ENCODE measurements around the gene NCSTN. TPM values are rescaled to one million over a fixed set of nuclear protein-coding genes. Genes with fewer than 3 reads are reported as not detected.

The NCSTN gene
- polyA plus RNA-seq, 3 donors, result 125 to 238 (median 145) TPM

DNA sequence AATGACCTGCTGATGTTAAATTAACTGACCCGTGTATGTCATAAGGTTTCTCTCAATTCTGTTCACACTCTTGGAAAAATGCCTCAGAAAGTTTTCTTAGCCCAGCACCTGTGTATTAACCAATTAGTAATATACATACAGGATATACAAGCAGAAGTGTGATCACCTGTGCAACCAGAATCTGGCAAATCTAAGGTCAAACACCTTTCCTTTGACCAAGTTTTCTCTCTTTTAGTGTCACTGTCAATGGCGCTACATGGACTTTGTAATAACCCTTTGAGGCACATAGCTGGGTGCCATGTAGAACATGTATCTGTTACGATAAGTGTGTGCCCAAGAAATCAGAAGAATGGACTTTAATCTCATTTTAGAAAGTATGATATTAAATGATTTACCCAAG lies 1.1 kb downstream of the NCSTN start:
- Mint-ChIP-seq H3K36me3 (peaks cover 35 to 46% of the 10 kb centered on the region in 2 donors), H3K4me3 (peak overlapping the region; percentile 12 to 99), H3K4me1 (peaks cover 70% of the 10 kb centered on the region), H3K27ac (peak overlapping the region in 6 of 7 donors; percentile 97 to 100 (median 100)), H3K9me3 (no peaks in the 10 kb centered on the region), H3K27me3 (ENCODE audit: low read depth in 3 of 3) (peaks cover 0 to 1% (median 0%) of the 10 kb centered on the region in 3 donors)
- DNase-seq, result no peak
- peak overlapping the region in 1 of 2 donors; percentile 93 for H3K27ac ChIP-seq (ENCODE audit: low read depth in 1 of 2, low read length in 2 of 2)
- intact Hi-C loops (cut with micrococcal nuclease), result loop anchor here (5.0 to 10.0 kb wide), 3 partner anchors 57 to 419 kb away; partner anchors contain the start of genes PEX19 (in 2 of the 2) and TAGLN2 (in 1 of the 2)
- H3K79me2 ChIP-seq (ENCODE audit: insufficient read depth, low read length), result peaks cover 89% of the 10 kb centered on the region
- H3K4me1 ChIP-seq (ENCODE audit: control insufficient read depth in 1 of 2, insufficient read depth in 2 of 2, low read length in 2 of 2), result peaks cover 70 to 79% of the 10 kb centered on the region in 2 donors
- WGBS (ENCODE audit: insufficient coverage), result no CpG with 5 or more reads among the region's 3 CpGs
- peak overlapping the region; percentile 67 to 97 (median 89) for H3K4me3 ChIP-seq (replicated peaks in 1 of 3; ENCODE audit: low read depth in 2 of 3, low read length in 3 of 3)
- peak overlapping the region; percentile 95 for H3K4me2 ChIP-seq (replicated peaks; ENCODE audit: extremely low read depth, low read length, poor library complexity, severe bottlenecking)
- H3K36me3 ChIP-seq (replicated peaks in 1 of 2; ENCODE audit: control insufficient read depth in 1 of 2, insufficient read depth in 2 of 2, low read length in 2 of 2), result peaks cover 20 to 38% of the 10 kb centered on the region in 2 donors
- no peaks in the 10 kb centered on the region for H4K20me1 ChIP-seq (ENCODE audit: insufficient read depth, low read length)
- H2AFZ ChIP-seq (ENCODE audit: insufficient read depth, low read depth, low read length, poor library complexity, severe bottlenecking), result no peak overlapping the region
- no peak overlapping the region for H3K9ac ChIP-seq (ENCODE audit: insufficient read depth, low read length, poor library complexity, severe bottlenecking)
- TF ChIP-seq, protein P1, sequence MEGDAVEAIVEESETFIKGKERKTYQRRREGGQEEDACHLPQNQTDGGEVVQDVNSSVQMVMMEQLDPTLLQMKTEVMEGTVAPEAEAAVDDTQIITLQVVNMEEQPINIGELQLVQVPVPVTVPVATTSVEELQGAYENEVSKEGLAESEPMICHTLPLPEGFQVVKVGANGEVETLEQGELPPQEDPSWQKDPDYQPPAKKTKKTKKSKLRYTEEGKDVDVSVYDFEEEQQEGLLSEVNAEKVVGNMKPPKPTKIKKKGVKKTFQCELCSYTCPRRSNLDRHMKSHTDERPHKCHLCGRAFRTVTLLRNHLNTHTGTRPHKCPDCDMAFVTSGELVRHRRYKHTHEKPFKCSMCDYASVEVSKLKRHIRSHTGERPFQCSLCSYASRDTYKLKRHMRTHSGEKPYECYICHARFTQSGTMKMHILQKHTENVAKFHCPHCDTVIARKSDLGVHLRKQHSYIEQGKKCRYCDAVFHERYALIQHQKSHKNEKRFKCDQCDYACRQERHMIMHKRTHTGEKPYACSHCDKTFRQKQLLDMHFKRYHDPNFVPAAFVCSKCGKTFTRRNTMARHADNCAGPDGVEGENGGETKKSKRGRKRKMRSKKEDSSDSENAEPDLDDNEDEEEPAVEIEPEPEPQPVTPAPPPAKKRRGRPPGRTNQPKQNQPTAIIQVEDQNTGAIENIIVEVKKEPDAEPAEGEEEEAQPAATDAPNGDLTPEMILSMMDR (IDR thresholded peaks at IDR 0.05), result no peak
- no peaks in the 10 kb centered on the region for H3K27me3 ChIP-seq (ENCODE audit: control insufficient read depth in 2 of 2, insufficient read depth in 2 of 2, low read length in 2 of 2)
- H3K9me3 ChIP-seq (replicated peaks in 1 of 2; ENCODE audit: control insufficient read depth in 1 of 2, insufficient read depth in 1 of 2, low read length in 2 of 2), result no peaks in the 10 kb centered on the region

DNA sequence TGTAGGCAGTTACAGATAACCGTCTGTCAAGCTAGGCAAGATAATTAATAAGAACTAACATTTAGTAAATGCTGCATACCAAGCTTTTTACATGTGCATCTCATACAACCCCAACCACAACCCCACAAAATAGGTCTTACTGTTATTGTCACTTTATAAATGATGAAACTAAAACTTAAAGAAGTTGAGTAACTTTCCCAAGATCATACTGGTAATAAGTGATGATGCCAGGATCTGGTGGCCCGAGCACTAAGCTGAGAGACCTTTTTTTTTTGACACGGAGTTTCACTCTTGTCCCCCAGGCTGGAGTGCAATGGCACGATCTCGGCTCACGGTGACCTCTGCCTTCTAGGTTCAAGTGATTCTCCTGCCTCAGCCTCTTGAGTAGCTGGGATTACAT lies 1.8 kb downstream of the NCSTN start:
- Histone ChIP-seq H3K4me1 (ENCODE audit: control insufficient read depth in 1 of 2, insufficient read depth in 2 of 2, low read length in 2 of 2) (peaks cover 63 to 72% of the 10 kb centered on the region in 2 donors), H3K9ac (ENCODE audit: insufficient read depth, low read length, poor library complexity, severe bottlenecking) (no peak overlapping the region), H3K36me3 (replicated peaks in 1 of 2; ENCODE audit: control insufficient read depth in 1 of 2, insufficient read depth in 2 of 2, low read length in 2 of 2) (peaks cover 22 to 38% of the 10 kb centered on the region in 2 donors), H3K27me3 (ENCODE audit: control insufficient read depth in 2 of 2, insufficient read depth in 2 of 2, low read length in 2 of 2) (no peaks in the 10 kb centered on the region), H3K4me3 (replicated peaks in 1 of 3; ENCODE audit: low read depth in 2 of 3, low read length in 3 of 3) (no peak overlapping the region), H3K27ac (ENCODE audit: low read depth in 1 of 2, low read length in 2 of 2) (peak overlapping the region; percentile 51 to 93), H3K4me2 (replicated peaks; ENCODE audit: extremely low read depth, low read length, poor library complexity, severe bottlenecking) (no peak overlapping the region), H3K9me3 (replicated peaks in 1 of 2; ENCODE audit: control insufficient read depth in 1 of 2, insufficient read depth in 1 of 2, low read length in 2 of 2) (no peaks in the 10 kb centered on the region), H2AFZ (ENCODE audit: insufficient read depth, low read depth, low read length, poor library complexity, severe bottlenecking) (no peak overlapping the region), H3K79me2 (ENCODE audit: insufficient read depth, low read length) (peaks cover 89% of the 10 kb centered on the region), H4K20me1 (ENCODE audit: insufficient read depth, low read length) (no peaks in the 10 kb centered on the region)
- Mint-ChIP-seq H3K27ac (peak overlapping the region in 6 of 7 donors; percentile 45 to 96 (median 82)), H3K4me1 (peaks cover 63% of the 10 kb centered on the region), H3K9me3 (no peaks in the 10 kb centered on the region), H3K4me3 (no peak overlapping the region), H3K36me3 (peaks cover 35 to 46% of the 10 kb centered on the region in 2 donors), H3K27me3 (ENCODE audit: low read depth in 3 of 3) (peaks cover 0 to 1% (median 0%) of the 10 kb centered on the region in 3 donors)
- WGBS (ENCODE audit: insufficient coverage), result 100% methylated on average over 4 of the region's 6 CpGs
- DNase-seq, result no peak
- TF ChIP-seq, protein P1 (IDR thresholded peaks at IDR 0.05), result no peak
- intact Hi-C loops (cut with micrococcal nuclease), result loop anchor here (5.0 to 10.0 kb wide), 3 partner anchors 58 to 420 kb away; partner anchors contain the start of genes PEX19 (in 2 of the 2) and TAGLN2 (in 1 of the 2)

Data from CD14-positive monocyte (primary cell).